Fibroblast of lung (primary cell): ENCODE data around the gene ZDHHC11.

Experiments
- CTCF ChIP-seq, 2 donors: IDR thresholded peaks in 1 of 2; conservative IDR thresholded peaks in 1 of 2; 1 replicate in 1 of 2; 2 replicates in 1 of 2; pipeline ENCODE4 v1.5.1; 2011 to 2012; ENCODE audit warnings: low read length in 2 of 2, control low read depth in 1 of 2, inconsistent platforms in 1 of 2, low read depth in 1 of 2, mild to moderate bottlenecking in 1 of 2
- EZH2 ChIP-seq: IDR thresholded peaks from 2 replicates; pipeline ENCODE4 v1.5.1; 2012; ENCODE audit warnings: low read length, control low read depth, mild to moderate bottlenecking; ENCODE audit errors: missing control alignments

- no peak for TF ChIP-seq CTCF (conservative IDR thresholded peaks at IDR 0.05 in 1 of 2, IDR thresholded peaks at IDR 0.05 in 1 of 2; ENCODE audit: low read depth in 1 of 2, low read length in 2 of 2)
- TF ChIP-seq EZH2 = no peak
Measured at GRCh38 chr5:863244-863805, 12.5 kb upstream of the ZDHHC11 start.
